Stimulated activated naive CD4-positive, alpha-beta T cell treated with Interleukin-2 at 50 U/mL for 16 hours (primary cell): ENCODE data around the gene SYTL1.
A peak's percentile ranks its signal among the peaks of the same experiment; 100 is the strongest.

ENCODE experiments used
- DNase-seq: peaks from one replicate; lab custom pipeline; 2025; lab: John Stamatoyannopoulos, UW

The SYTL1 gene

DNA sequence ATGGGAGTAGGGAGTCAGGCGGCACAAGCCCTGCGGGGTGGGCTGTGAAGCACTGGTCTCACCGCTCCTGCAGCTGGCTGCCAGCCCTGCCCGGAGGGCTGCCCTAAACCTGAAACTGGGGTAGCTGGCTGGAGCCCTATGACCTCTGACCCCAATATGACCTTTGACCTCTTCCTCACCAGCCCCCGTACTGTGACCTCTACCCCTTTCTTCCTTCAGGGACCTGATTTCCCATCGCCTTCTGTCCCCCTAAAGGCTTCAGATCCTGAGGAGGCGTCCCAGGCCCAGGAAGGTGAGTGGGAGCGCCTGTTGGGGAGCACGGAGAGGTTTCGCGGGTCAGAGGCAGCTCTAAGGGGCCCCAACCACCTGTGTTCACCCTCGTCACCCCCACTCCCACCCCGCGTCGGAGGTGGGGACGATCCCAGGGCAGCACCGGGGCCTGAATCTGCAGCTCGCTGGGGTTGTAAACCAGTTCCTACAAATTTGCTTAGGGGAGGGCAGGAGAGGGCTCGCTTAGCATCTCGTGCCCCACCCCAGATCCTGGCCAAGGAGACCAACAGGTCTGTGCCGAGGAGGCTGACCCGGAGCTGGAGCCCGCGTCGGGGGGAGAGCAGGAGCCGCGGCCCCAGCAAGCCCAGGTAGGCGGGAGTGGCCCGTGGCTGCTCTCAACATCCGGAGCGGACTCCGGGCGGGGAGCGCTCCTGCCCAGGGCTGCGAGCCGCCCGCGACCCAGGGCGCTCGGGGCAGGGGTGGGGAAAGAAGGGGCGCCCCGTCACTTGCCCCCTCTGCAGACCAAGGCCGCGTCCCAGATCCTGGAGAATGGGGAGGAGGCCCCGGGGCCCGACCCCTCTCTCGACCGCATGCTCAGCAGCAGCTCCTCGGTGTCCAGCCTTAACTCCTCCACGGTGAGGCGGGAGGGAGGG is 7.3 kb downstream of the SYTL1 start:
- DNase-seq = no peak

DNA sequence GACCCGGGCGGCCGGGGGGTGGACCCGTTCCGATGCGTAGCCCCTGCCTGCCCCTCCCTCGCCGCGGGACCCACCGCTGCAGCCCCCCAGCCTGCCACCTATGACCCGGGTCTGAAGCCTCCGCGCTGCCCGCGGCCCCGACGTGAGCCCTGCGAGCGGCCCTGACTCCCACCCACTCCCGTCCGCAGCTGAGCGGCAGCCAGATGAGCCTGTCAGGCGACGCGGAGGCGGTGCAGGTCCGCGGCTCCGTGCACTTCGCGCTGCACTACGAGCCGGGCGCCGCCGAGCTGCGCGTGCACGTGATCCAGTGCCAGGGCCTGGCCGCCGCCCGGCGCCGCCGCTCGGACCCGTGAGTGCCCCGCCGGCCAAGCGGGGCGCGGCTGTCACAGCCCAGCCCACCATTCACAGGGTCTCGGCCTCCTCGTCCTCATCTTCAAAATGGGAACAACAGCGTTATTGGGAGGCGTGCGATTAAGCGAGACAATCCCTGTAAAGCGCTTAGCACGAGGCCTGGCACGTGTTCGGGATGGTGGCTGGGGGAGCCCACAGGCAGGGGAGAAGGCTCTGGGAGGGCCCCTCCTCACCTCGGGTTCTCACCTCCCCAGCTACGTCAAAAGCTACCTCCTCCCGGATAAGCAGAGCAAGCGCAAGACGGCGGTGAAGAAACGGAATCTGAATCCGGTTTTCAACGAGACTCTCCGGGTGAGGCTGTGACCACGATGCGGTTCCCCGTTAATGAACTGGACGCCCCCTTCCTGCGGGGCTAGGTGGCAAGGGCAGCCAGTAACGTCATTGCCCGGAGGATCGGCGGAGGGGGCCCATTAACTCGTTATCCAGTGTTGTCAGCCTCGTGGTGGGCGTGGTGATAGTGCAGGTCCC is 8.2 kb downstream of the SYTL1 start:
- no peak for DNase-seq

DNA sequence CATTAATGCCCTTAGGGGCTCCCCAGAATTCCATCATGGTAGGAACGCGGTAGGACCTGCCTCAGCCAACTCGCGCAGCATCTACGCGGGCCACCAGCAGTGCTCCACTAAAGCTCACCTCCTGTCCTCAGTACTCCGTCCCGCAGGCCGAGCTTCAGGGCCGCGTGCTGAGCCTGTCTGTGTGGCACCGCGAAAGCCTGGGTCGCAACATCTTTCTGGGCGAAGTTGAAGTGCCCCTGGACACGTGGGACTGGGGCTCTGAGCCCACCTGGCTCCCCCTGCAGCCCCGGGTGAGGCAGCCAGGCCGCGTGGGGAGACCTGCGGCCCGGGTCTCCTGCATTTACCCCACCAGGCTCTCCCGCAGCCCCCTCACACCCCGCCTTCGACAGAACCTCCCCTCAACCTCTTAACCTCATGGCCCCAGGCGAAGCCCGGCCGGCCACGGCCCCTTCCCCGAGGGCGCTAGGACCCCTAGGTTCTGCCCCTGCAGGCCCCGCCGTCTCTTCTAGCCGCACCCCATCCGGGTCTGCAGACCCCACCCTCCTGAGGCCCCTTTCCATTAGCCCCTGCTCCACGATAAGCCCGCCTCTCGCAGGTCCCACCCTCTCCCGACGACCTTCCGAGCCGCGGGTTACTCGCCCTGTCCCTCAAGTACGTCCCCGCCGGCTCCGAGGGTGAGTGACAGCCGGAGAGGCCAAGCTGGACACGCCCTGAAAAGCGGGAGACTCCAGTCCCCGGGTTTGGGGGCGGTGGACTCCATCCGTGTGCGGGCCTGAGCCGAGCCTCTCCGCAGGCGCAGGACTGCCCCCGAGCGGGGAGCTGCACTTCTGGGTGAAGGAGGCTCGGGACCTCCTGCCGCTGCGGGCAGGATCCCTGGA is 9.1 kb downstream of the SYTL1 start:
- DNase-seq = no peak

DNA sequence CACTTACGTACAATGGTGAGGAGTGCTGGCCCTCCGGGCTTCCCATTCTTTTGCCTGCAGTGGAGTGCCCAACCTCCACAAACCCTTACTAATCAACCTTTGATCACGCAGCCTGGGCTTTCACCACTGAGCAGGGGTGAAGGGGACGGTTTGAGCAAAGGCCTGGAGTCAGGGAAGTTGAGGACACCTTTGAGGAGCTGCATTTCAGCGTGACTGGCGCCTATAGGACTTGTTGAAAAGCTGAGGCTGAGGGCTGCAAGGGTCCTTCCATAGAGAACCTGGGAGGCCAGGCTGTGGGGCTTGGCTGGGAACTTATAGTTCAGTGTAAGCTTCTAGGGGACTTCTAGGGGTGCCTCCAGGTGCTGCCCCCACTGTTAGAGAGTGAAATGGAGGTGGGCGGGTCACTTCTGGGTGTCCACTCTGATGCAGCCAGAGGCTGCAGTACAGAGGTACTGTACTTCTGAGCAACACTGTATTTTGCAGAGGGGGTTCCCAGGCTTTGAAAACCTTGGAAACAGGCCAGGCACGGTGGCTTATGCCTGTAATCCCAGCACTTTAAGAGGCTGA is 9.8 kb downstream of the SYTL1 start:
- DNase-seq = no peak

DNA sequence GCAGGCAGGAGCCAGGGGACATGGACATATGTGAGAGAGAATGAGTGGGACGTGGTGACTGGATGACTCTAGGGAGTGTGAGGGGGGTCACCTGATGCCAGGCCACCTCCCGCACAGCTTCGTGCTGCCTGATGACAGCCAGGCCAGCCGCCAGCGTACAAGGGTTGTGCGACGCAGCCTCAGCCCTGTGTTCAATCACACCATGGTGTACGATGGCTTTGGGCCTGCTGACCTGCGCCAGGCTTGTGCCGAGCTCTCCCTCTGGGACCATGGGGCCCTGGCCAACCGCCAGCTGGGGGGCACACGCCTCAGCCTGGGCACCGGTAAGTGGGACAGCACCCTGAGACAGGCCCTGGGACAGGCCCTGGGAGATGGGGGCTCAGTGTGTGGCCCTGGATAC is 11.3 kb downstream of the SYTL1 start:
- DNase-seq = no peak

DNA sequence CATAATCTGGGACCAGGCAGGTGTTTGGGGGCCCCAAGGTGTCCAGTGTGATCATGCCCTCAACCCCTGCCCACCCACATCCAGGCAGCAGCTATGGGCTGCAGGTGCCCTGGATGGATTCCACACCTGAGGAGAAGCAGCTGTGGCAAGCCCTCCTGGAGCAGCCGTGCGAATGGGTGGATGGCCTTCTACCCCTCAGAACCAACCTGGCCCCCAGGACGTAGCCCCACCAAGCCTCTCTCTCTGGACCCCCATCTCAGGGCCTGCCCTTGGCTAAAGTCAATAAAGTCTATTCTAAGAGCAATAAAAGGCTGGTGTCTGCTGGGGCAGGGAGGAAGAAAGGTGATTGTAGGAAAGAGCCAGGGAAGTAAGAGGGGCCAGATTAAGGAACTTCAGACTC is 11.8 kb downstream of the SYTL1 start:
- DNase-seq = no peak

DNA sequence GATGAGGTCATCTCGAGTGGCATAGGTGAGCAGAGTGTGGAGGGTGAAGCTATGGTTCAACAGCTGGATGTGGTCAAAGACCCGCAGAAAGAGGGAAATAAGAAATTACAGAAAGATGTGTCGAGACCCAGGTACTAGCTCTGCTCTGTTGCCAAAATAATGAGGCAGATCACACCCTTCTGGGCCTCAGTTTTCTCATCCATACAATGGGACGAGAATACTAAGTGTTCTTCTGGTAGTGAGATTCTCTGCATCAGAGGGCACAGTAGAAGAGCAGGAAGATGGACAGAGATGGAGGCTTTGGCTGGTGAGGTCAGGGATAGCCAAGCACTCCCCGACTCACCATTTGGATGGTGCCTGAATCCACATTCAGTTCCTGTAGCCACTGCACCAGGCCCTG is 13.9 kb downstream of the SYTL1 start:
- DNase-seq = no peak

DNA sequence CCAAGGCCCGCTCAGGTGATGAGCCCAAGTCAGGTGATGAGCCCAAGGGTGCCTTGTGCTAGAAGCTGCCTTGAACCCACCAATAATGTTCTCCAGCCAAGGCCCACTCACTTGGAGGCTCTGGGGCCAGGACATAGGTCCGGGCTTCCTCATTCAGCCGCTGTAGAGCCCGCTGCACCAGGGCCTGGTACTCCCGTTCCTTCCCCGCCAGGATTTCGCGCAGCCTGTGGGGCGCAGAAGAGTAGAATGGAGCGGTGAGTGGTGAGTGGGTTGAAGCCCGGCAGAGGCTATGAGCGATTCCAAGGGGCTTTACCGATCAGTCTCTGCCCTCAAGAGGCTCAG is 14.4 kb downstream of the SYTL1 start:
- DNase-seq = no peak

DNA sequence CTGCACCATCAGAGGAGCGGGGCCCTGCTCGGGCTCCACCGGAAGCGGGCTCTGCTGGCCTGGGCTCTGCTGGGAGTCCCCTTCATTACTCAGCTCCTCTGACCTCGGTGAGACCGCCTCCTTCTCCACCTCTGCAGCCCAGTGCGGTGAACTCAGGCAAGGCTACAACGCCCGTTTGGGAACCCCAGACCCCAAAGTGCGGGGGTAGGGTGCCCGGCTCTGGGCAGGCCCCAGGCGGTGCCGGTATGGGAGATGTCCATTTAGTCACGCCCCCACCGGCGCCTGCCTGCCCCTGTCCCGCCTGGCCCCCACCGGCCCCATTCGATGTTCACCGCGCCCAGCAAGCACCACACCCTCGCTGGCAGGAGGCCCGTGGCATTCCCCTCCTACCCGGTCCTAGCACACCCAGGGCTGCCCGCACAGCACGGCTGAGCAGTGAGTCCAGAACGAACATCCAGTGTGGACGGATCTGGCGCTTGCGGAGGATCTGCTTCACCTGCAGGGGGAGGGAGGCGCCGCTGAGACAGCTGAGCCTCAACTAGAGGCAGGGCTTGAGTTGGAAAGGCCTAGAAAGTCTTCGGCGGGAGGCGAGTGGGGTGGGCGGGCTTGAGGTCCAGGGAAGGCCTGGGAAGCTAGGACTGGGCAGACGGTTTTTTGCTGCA is 14.9 kb downstream of the SYTL1 start:
- DNase-seq = peak; percentile 48

DNA sequence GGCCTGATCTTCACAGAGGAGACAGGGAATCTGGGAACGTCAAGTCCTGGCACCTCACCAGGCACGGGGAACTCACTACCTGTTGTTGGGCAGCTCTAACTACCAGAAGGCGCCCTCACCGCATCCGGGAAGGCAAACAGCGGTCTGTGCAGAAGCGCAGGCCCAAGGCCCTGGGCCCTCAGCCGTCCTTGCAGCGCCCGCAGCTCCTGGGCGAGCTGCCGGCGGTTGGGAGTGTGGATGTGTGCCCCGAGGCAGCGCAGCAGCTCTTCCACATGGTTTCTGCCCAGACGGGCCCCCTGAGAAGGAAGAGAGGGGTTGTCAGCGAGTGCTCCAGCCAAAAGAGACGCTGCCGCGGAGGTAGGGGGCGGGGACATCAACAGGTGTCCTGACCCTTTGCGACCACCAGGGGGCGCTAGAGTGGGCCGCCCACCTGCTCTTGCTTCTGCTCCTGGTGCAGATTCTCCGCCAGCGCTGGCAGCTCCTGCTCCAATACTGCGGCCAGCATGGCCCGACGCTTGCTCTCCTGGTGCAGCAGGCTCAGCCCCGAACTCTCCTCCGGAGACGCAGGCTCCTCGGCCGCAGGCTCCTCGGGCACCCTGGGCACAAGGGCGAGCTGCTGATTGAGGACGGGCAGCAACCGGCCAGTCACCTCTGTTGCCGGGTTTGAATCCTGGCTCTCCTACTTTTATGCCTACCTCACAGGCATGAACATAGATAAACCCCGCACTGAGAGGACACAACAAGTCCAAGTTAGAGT is 15.6 kb downstream of the SYTL1 start:
- DNase-seq = peak; percentile 70

DNA sequence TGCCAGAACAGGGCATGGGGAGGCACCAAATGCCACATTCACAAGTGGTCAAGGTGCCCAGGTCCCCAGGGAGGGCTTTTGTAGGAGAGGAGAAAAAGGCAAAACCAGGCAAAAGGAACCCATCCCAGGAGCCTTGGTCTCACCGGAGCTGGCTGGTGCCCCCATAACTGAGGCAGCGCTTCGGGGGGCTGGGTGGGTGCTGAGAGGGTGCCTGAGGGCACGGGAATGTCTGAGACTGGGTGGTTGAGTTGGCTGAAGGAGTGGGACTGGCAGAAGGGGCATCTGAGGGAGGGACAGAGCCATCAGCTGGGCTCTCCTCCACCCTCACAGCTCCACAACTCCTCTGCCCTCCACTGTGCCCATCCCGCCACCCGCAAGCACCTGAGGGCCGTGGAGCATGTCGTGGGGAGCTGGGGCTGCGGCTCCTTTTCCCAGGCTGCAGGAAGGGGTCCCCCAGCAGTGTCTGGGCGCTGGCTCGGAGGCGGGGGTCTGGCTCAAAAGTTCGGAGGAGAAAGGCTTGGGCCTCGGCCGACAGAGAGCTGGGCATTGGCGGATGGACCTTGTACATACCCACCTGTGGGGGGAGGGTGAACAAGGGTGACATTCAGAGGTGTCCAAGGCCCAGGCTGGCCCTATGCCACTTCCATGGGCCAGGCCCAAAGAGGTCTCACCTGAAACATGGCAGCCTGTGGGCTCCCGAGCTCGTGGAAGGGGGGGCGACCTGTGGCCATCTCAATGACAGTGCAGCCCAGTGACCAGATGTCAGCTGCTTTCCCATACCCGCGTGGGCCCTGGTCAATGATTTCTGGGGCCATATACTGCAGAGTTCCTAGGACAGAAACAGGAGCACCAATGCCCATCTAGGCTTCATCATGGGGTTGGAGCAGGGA is 16.5 kb downstream of the SYTL1 start:
- DNase-seq = no peak

DNA sequence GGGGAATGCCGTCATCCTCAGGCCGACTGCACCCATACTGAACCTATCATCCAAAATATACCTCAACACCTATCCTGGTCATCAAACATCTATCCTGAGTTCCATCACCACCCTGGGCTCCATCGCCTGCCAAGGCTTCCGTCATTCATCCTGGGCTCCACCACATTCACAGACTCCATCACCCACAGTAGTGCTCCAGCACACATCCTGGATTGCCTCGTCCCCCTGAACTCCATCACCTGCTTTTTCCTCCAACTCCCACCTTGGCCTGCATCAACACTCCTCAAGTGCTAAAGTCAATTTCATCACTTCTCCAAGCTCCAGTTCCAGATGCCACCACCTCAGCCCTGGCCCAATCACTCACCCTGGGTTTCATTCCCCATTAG is 17.1 kb downstream of the SYTL1 start:
- no peak for DNase-seq

DNA sequence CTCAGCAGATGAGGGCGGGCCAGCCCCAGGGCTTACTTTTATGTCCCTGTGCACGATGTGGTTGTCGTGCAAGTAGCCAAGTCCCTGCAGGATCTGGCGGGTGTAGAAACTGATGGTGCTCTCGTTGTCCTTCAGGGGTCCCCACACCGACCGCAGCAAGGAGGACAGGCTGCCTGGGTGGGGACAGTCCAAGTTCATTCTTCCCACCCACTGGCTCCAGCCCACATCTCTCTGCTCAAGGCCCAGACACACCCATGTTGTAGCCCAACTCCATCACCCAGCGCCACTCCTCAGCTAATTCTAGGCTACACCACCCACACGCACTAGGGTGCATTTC is 18.0 kb downstream of the SYTL1 start:
- peak; percentile 27 for DNase-seq

DNA sequence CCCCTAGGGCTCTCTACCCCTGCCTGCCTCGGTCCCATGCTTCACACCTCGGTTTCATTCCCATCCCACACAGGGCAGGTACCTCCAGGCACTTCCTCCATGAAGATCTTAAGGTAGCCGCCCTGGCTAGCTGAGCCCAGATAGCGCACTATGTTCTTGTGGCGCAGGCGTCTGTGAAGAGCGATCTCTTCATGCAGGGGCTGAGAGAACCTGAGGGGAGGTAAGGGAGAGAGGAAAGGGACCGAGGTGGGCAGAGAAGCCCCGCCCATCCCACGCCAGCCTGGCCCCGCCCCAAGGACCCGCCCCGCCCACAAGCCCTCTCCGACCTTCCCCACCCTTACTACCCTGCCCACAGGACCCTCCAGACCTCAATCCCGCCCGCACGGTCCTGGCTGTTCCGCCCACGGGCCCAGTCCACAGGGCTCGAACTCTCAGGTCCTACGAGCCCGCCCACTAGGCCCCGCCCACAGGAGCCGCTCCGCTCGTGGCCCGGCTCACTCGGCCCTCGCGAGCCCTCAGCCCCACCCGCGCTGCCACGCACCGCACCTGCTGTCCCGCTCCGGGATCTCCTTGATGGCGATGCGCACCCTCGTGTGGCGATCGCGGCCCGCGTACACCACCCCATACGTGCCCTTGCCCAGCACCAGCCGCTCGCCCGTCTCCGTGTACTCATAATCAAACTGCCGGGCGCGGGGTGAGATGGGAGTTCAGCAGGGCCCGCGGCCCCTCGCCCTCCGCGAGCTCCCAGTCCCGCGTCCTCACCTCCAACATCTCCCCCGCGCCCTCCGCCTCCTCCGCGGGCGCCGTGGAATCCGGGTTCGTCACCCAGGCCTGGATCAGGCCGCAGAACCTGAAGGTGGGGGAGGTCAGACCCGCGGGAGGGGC is 18.6 kb downstream of the SYTL1 start:
- peak; percentile 41 for DNase-seq

DNA sequence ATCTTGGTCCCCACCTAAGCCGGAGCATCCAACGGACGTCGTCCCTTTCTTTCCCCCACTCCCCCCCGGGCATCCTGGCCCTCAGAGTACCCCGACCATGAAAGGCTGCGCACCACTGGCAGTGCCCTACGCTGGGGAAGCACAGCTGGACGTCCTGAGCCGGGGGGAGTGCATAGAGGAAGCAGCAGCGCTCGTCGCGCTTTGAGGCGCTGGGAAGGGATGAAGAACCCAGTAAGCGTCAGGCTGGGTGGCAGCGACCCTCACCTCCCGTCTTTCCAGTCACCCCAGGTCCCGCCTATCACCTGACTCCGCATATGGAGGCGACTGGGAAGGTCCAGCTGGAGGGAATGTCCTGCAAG is 19.2 kb downstream of the SYTL1 start:
- DNase-seq = no peak

DNA sequence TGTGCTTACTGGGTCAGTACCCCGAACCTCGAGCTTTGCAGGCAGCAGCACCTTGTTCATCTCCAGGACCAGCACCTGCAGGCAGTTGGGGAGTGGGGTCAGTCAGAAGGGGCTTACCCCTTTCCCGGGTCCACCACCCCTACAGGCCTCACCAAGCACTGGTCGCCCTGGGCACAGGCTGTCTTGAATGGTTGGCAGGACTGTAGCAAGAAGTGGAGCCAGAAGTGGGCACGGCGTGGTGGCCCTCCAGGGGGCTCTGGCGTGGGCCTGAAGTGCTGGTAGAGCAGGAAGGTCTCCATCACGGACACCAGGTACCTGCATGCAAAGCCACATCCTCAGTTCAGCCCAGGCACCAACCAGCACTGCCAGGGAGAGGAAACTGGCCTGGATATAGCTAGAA is 19.7 kb downstream of the SYTL1 start:
- DNase-seq = no peak

DNA sequence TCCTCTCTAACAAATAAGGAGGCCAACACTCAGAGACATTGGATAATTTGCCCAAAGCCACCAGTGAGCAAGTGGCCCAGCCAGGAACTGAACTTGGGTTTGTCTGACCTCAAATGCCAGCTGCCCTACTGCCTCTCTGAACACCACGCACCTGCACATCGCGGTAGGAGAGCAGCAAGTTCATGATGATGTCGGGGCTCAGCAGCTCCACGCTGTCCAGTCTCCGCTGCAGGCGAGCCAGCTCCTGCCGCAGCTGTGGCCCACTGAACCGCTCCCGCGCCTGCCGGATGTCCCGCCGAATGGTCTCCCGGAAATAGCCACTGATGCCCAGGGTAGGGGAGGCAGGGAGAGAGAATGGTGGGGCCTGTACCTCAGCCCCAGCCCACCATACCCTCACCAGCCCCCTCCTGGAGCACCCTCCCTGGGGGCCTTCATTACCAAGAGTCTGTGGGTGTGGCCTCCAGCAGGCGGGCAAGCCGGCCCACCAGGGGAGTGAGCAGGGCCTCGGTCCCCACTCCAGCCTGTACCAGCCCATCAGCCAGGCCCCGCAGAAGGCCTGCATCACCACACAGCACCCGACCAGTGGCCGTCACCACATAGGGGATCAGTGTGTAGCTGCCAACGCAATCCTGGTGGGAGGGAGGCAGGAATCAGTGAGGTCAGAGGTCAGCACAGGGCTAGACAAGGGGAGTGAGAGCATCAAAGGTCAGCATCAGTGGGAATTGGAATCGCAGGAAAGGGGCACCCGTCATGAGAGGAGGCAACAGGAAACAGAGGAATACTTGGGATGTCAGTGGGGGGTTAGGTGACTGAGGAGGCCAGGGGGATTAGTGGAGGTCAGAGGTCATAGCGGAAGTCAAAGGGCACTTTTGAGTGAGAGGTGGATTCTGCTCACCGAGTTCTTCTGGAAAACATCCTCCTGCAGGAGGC is 22.2 kb downstream of the SYTL1 start:
- DNase-seq = no peak
